Putamen (tissue), 1 donor: ENCODE results near the gene TTLL8.
"Not testable (repeated sequence)": the region's sequence is repeated elsewhere in the genome, so short reads cannot be mapped to it uniquely, and the experiment has no call there.

Experiments used
- DNase-seq: peaks from one replicate; pipeline ENCODE4 v3.0.0-alpha.2; 2016; ENCODE audit warnings: low spot score

The TTLL8 gene

DNA sequence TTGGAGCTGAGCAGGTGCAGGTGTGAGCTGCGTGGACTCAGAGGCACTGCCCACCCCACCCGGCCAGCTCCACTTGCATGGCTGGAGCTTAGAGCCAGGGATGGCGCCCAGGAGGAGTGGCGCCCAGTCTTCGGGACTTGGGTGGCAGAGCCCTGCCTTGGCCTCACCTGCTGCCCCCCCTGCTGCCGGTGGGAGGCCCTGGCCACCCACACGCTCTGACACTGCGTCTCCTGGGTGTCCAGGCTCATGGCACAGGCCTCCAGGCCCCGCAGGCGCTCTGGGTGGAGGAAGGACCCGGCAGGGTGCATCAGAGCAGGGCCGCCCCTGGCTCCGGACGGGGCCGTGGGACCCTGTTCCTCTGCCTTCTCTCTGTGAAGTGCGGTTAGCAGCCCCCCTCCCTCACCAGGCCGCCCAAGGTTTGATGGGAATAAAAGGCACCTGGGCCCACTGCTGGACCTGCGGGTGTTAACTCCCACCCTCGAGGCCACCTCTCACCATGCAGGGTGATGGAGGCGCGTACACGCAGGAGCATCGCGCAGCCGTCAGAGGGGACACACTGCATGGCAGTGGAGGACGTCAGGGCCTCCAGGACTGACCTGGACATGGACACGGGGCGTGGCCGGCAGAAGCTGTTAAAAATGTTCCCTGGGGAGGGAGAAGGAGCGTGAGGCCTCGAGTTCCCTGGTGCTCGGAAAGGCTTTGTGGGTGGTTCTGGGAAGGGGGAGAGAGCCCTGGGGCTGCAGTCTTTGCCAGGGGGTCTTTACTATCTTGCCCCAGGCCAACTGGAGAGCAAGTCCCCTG, 57.3 kb downstream of the TTLL8 start:
- no peak for DNase-seq

DNA sequence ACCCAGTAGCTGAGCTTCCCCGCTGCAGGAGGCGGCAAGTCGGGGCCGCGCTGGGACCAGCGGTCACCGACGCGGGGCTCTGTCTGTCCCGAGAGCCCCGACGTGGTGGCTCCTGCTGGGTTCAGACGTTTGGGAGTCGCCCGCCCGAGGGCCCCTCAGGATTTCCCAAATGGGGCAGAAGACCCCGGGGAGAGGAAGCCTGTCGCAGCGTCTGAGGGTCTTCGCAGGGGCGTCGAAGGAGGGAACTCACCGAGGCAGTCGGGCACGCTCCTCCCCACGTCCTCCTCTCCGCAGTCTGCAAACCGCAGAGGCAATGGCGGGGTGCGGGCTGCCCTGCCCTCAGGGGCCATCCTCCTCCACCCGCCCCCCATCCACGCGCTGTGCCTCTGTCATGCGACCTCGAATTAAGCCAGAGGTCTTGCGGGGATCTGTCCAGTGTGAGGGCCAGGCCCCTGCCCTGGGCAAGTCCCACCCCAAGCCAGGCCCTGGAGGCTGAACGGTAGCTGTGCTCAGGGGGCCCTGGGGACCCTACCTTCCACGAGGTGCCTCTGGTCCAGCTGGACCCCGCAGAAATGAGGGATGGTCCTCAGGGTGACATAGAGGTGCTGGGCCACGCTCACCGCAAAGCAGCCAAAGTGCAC, 58.0 kb downstream of the TTLL8 start:
- DNase-seq, result no peak

DNA sequence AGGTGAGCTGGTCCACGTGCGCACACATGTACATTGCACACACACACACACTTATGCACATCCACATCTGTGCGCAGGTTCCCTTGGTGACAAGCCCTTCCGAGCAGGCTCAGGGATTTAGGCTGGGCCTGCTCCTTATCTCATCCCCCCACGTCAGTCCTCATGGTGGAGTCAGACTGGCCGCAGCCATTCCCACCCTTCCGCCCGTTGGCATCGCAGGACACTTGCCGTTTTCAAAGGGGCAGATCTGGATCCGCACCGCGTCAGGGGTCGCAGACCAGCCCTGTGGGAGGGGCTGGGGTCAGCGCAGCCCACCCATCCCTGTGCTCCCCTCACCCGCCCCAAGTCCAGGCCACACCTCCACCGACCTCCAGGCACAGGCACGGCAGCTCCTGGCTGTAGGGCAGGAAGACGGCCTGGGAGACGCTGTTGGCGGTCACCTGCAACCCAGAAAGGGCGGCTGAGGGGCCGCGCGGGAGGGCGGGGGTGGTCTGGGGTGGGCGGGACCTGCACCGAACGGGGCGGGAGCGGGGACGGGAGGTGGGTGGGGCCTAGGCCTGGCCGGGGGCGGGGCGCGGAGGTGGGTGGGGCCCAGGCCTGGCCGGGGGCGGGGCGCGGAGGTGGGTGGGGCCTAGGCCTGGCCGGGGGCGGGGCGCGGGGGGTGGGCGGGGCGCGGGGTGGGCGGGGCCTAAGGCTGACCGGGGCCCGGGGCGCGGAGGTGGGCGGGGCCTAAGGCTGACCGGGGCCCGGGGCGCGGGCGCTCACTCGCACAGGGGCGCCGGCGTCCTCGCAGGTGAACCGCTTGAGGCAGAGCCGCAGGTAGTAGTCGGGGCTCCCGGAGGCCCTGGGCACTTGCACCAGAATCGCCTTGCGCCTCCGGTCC, 58.8 kb downstream of the TTLL8 start:
- no peak for DNase-seq

- DNase-seq, result no peak
Measured at GRCh38 chr22:49998718-49999062, 59.4 kb downstream of the TTLL8 start.

- no peak for DNase-seq
Measured at GRCh38 chr22:49997932-49998717, 60.0 kb downstream of the TTLL8 start.

- no peak for DNase-seq
Measured at GRCh38 chr22:49997251-49997599, 60.9 kb downstream of the TTLL8 start.

DNA sequence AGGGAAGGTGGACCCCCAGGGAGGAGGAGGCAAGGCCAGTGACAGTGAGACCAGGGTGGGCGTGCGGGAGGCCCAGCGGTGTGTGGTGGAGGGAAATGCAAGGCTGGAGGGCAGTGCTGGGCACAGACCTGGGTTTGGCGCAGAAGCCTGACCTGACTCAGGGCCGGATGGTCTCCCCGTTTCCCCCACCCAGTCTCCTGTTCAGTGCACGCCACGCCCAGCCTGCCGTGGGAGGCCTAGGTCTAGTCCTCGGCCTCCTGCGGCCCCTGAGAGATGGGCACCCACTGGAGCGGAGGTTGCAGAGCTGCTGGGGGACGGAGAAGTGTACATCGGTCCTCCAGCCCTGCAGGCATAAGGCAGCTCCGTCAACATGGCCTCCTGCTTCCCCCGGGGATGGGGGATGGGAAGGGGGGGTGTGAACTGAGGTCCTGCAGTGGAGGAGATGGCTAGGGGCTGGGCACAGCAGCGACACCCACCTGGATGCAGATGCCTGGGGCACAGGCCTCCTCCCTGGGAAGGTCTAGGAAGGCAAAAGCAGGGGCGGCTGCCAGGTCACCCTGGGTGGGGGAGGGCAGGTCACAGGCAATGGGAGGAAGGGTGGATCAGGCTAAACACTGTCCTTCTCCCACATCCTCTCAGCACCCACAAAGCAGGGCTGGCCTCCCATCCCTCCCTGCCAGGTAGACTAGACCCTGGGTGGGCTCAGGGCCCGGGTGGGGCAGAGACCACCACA, 61.4 kb downstream of the TTLL8 start:
- DNase-seq, result no peak

GRCh38 chr22:49996119-49996517, 62.0 kb downstream of the TTLL8 start:
- no peak for DNase-seq

- DNase-seq, result no peak
Measured at GRCh38 chr22:49995361-49996118, 62.6 kb downstream of the TTLL8 start.

DNA sequence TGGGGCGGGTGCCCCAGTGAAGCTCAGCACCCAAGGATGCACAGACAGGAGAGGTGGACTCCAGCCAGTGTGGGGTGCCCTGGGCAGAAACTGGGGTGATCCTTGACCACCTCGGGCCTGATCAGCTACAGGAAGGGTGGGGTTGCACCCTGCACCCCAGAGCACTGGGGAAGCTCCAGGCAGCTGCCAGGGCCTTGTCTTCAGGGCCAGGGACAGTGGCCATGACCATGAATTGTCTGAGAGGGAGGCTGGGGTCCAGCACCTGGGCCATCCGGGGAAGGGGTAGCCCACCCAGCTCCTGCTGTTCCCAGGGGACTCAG, 63.1 kb downstream of the TTLL8 start:
- no peak for DNase-seq

GRCh38 chr22:49994361-49995040, 63.6 kb downstream of the TTLL8 start:
- DNase-seq, result no peak

DNA sequence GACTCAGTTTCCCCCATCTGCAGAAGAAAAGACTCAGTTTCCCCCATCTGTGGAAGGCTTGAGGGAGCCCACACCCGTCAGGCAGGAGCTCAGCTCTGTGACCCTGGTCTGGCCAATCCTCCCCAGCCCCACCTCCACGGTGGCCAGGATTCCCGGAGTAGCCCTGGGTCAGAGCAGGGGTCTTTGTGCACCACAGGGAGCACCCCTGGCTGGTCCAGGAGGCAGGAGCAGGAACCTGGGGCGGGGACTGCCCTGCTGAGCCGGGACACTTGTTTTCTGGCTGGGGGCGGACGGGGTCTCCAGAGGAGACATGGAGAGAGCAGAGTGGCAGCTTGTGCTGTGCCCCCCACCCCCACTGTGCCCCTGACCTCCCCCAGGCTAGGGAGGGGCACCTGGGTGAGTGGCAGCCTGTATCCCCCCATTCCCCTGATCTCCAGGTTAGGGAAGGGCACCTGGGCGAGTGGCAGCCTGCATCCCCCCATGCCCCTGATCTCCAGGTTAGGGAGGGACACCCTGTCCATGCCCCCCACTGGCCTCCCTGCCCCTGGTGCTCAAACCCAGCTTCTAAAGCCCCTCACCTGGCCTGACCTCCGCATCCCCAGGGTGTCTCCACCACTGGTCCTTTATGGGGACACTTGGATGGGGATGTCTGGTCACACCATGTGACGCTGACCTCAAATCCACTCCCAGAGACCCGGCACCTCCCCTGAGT, 64.3 kb downstream of the TTLL8 start:
- DNase-seq, result no peak

DNA sequence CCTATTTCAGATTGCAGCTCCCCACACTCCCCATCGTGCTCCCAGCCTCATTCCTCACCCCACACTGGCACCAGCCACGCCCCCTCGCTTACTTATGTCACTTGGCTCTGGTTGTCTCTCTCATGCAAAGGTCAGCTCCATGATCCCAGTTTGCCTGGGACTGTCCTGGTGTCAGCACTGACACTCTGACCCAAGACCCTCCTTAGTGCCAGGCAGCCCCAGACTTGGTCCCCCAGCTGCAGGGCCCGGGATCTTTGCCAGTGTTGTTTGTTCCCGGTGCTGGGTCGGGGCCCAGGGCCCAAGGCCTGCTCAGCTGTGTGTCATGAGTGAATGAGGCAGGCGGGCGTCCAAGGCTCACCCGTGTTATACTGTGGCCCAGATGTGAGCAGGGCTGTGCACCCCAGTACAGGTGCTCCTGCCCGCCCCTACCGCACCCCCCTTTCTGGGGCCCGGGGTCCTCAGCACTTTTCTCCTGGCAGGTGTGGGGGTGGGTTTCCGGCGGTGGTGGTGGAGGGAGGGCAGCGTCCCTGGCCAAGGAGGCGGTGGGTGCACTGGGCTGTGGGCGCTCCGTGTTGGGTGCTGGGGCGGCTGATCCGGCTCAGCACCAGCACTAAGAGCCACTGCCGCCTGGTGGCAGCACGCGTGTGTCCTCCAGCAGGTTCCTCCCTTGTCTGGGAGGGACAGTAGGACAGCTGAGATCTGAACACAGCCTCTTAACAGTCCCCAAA, 65.0 kb downstream of the TTLL8 start:
- DNase-seq, result peak; percentile 94

DNA sequence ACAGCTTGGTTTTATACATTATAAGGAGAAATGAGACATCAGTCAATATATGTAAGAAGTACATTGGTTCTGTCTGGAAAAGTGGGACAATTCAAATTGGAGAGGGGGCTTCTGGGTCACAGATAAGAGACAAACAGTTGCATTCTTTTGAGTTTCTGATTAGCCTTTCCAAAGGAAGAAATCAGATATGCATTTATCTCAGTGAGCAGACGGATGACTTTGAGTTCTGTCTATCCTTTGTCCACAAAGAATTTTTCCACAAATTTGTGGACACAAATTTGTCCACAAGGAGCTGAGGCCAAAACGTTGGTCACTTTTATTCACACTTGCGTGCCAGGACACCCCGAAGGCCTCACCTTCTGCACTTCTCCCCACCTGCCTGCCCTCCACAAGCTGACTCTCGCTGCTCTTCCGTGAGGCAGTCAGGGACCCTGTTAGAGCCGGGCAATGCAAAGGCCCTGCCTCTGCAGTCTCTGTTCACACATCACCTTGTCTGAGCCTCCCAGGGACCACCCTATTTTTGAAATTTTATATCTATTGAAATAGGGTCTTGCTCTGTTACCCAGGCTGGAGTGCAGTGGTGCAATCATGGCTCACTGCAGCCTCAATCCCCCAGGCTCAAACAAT, 66.1 kb downstream of the TTLL8 start:
- DNase-seq, result no peak

GRCh38 chr22:49991167-49991566, 66.9 kb downstream of the TTLL8 start:
- no peak for DNase-seq

- not testable (repeated sequence) for DNase-seq
Measured at GRCh38 chr22:49989826-49990225, 68.3 kb downstream of the TTLL8 start.

GRCh38 chr22:49986325-49986724, 71.8 kb downstream of the TTLL8 start:
- DNase-seq, result no peak
